Activated CD4-positive, alpha-beta memory T cell treated with anti-CD3 and anti-CD28 coated beads for 36 hours (primary cell): ENCODE results near the gene ARL2. TPM values are rescaled to one million over a fixed set of nuclear protein-coding genes. Genes with fewer than 3 reads are reported as not detected.
A peak's percentile ranks its signal among the peaks of the same experiment; 100 is the strongest.

Source experiments
- CTCF ChIA-PET: fragments of 350-600 bp; sonication (Branson Sonifier 250); formaldehyde crosslinking; loops from one replicate; lab custom pipeline; 2021; ENCODE audit warnings: antibody characterized with exemption, inconsistent platforms; lab: Charles Lee
- POLR2A ChIA-PET: fragments of 350-600 bp; sonication (Branson Sonifier 250); formaldehyde crosslinking; loops from one replicate; lab custom pipeline; 2021; ENCODE audit warnings: antibody characterized with exemption; lab: Charles Lee
- DNase-seq: peaks from one replicate; pipeline ENCODE4 v3.0.0-alpha.2; 2020
- H3K27ac Mint-ChIP-seq: one replicate; pipeline ENCODE4 v1.8.0; 2021; ENCODE audit warnings: mixed read lengths
- H3K27me3 Mint-ChIP-seq: one replicate; pipeline ENCODE4 v1.8.0; 2021; ENCODE audit warnings: mixed read lengths
- H3K36me3 Mint-ChIP-seq: one replicate; pipeline ENCODE4 v1.8.0; 2021; ENCODE audit warnings: mixed read lengths
- H3K4me1 Mint-ChIP-seq: one replicate; pipeline ENCODE4 v1.8.0; 2021; ENCODE audit warnings: low read depth, mixed read lengths
- H3K4me3 Mint-ChIP-seq: one replicate; pipeline ENCODE4 v1.8.0; 2021; ENCODE audit warnings: mild to moderate bottlenecking, mixed read lengths
- H3K9me3 Mint-ChIP-seq: one replicate; pipeline ENCODE4 v1.8.0; 2021; ENCODE audit warnings: mixed read lengths
- intact Hi-C: fragments of 100-400 bp; cut with micrococcal nuclease; formaldehyde crosslinking; loops from one replicate; pipeline ENCODE4 v1.15.1; 2023
- total RNA-seq, 2 experiments: library from RNA; stranded (reverse); gene quantifications; one replicate each; pipeline ENCODE4 v1.2.3, GENCODE V29; 2021

Gene ARL2
- total RNA-seq, 2 experiments from 2014 or later: 104 to 109 TPM

DNA sequence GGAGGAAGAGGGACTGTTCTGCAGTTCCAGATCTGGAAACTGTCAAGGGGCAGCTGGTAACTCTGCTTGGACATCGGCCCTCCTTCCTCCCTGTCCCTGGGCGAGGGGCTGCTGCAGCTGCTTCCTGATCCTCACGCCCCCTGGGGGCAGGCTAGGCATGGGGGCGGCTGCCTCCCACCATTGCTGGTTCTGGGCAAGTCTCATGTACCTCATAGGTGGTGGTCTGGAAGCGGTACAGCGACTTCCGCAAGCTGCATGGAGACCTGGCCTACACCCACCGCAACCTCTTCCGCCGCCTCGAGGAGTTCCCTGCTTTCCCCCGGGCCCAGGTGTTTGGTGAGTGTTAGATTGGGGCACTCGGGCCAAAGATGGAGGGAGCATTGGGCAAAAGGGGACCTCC, 18.3 kb downstream of the ARL2 start:
- intact Hi-C loops: no loop called here
- Mint-ChIP-seq H3K27me3 (no peaks in the 10 kb centered on the region), H3K4me1 (peaks cover 8% of the 10 kb centered on the region), H3K4me3 (no peak overlapping the region), H3K9me3 (no peaks in the 10 kb centered on the region), H3K36me3 (no peaks in the 10 kb centered on the region), H3K27ac (no peak overlapping the region)
- ChIA-PET CTCF (interaction anchor here (0.6 to 1.7 kb wide), 3 partner anchors 18 to 284 kb away, joined by 3 to 5 read pairs (median 3); partner anchors contain the start of gene ARL2), POLR2A (no interaction called here)
- no peak for DNase-seq

DNA sequence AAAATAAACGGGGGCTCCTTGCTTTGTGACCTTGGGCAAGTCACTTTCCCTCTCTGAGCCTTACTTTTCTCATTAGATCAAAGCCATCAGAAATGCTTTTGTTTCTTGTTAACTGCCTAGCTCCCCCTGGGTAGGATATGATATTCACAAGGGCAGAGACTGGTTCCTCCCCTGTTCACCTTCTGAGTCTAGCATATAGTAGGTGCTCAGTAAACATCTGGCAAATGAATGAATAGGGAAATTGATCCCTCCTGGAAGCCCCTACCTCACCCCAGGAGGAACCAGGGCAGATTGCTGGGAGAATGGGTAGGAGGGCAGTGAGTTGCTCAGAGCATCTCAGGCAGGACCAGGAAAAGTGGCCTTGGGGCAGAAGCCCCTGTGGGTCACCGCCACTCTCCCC, 20.5 kb downstream of the ARL2 start:
- no peak for DNase-seq
- ChIA-PET CTCF (no interaction called here), POLR2A (no interaction called here)
- Mint-ChIP-seq H3K4me3 (no peak overlapping the region), H3K36me3 (no peaks in the 10 kb centered on the region), H3K27me3 (no peaks in the 10 kb centered on the region), H3K9me3 (no peaks in the 10 kb centered on the region), H3K27ac (no peak overlapping the region), H3K4me1 (no peaks in the 10 kb centered on the region)
- intact Hi-C loops: no loop called here

DNA sequence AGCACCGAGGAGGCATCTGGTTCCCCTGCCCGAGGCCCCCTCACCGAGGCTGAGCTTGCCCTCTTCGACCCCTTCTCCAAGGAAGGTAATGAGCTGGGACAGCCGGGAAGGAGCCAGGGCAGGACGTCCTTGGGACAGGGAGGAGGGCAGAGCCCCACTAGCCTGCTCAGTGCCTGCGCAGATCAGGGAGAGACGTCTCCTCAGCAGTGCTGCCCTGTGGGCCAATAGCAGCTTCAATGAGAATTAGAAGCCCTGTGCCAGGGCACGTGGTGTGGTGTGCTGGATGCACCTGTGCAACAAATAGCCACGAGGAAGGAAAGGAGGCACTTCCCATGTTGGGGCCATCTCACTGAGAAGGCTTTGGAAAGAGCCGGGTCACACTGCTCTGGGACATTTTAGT, 21.6 kb downstream of the ARL2 start:
- no peak overlapping the region for H3K27ac Mint-ChIP-seq
- no peak overlapping the region for H3K4me3 Mint-ChIP-seq
- H3K4me1 Mint-ChIP-seq: peaks cover 1% of the 10 kb centered on the region
- CTCF ChIA-PET: no interaction called here
- intact Hi-C loops: no loop called here
- H3K36me3 Mint-ChIP-seq: no peaks in the 10 kb centered on the region
- POLR2A ChIA-PET: no interaction called here
- no peaks in the 10 kb centered on the region for H3K27me3 Mint-ChIP-seq
- DNase-seq: no peak
- H3K9me3 Mint-ChIP-seq: no peaks in the 10 kb centered on the region

DNA sequence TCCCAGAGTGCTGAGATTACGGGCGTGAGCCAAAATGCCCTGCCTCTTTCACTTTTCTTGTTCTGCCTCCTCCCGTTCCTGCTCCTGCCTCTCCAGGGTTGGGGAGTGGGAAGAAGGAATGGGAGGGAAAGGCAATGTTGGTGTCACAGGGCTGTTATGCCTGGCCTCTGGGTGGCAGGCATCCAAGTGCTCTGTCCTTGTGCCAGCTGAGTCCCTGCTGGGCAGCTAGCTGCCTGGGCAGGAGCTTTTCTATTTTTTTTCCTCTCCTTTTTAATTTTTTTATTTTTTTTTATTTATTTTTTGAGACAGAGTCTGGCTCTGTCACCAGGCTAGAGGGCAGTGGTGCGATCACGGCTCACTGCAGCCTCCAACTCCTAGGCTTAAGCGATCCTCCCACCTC, 23.0 kb downstream of the ARL2 start:
- no peak for DNase-seq
- ChIA-PET CTCF (interaction anchor here (0.6 to 0.7 kb wide), 2 partner anchors 9 to 12 kb away, joined by 3 to 6 read pairs; no protein-coding TSS in a partner anchor), POLR2A (no interaction called here)
- Mint-ChIP-seq H3K36me3 (no peaks in the 10 kb centered on the region), H3K4me1 (peaks cover 2% of the 10 kb centered on the region), H3K9me3 (no peaks in the 10 kb centered on the region), H3K27ac (no peak overlapping the region), H3K4me3 (no peak overlapping the region), H3K27me3 (no peaks in the 10 kb centered on the region)
- intact Hi-C loops: no loop called here

DNA sequence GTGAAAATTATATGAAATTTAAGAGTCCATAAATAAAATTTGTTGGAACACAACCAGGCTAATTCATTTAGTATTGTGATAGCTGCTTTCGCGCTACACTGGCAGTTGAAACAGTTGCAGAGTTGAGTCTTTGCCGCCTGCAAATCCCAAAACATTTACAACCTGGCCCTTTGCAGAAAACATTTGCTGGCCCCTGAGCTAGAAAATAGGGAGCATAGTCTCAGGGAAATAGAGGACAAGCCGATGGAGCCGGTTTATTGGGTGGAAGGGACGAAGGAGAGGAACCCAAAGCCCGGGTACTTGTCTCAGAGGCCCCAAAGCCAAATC, 26.5 kb downstream of the ARL2 start:
- Mint-ChIP-seq H3K36me3 (peaks cover 10% of the 10 kb centered on the region), H3K9me3 (no peaks in the 10 kb centered on the region), H3K27me3 (no peaks in the 10 kb centered on the region), H3K27ac (peak overlapping the region; percentile 97), H3K4me1 (peaks cover 7% of the 10 kb centered on the region), H3K4me3 (peak overlapping the region; percentile 87)
- intact Hi-C loops: loop anchor here (1.0 to 2.0 kb wide), 3 partner anchors 13 to 262 kb away; partner anchors contain the start of genes SF1 and SNX15
- ChIA-PET POLR2A (interaction anchor here (0.9 to 3.3 kb wide), 5 partner anchors 26 to 81 kb away, joined by 3 to 16 read pairs (median 3); partner anchors contain the start of genes ARL2, CDCA5, FAU and ZFPL1), CTCF (interaction anchor here (0.6 to 3.4 kb wide), 6 partner anchors 11 to 194 kb away, joined by 3 to 13 read pairs (median 3); partner anchors contain the start of gene ARL2)
- no peak for DNase-seq

DNA sequence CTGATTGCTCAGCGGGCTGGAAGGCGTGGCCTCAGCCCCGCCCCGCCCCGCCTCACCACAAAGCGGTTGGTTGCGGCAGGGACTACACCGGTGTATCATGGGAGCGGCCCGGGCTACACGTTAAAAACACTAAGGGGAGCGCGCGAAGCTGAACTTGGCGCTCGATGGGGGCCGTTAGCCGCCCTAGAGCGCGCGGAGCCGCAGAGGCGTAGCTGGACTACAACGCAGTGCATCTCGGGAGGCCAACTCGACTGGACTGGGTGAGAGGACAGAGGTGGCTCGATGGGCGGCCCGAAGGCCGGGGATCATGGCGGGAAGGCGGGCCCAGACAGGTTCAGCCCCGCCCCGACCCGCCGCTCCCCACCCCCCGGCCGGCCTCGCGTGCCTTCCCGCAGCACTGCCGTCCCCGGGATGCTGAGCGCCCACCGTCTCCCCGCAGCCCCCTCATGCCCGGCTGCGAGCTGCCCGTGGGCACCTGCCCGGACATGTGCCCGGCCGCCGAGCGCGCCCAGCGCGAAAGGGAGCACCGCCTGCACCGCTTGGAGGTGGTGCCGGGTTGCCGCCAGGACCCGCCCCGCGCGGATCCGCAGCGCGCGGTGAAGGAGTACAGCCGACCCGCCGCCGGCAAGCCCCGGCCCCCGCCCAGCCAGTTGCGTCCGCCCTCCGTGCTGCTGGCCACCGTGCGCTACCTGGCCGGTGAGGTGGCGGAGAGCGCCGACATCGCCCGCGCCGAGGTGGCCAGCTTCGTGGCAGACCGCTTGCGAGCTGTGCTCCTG, 27.1 kb downstream of the ARL2 start, which contains the start of gene SAC3D1:
SAC3D1 (plus strand) TSS at position 364 of the 776 bp plus-strand sequence; CDS start at position 447, 83 bp downstream.
- intact Hi-C loops: loop anchor here (1.0 to 2.0 kb wide), 4 partner anchors 14 to 262 kb away; partner anchors contain the start of genes CDCA5, SF1, SNX15 and ZFPL1
- H3K36me3 Mint-ChIP-seq: peaks cover 10% of the 10 kb centered on the region
- peak within 1 kb of the TSS; percentile 87 for H3K4me3 Mint-ChIP-seq
- H3K9me3 Mint-ChIP-seq: no peaks in the 10 kb centered on the region
- ChIA-PET CTCF (interaction anchor here (0.6 to 3.4 kb wide), 6 partner anchors 12 to 195 kb away, joined by 3 to 13 read pairs (median 3); partner anchors contain the start of gene ARL2), POLR2A (interaction anchor here (0.9 to 3.3 kb wide), 6 partner anchors 27 to 262 kb away, joined by 3 to 16 read pairs (median 4); partner anchors contain the start of genes ARL2, CDCA5, FAU and SF1)
- peak; percentile 94 for DNase-seq
- H3K4me1 Mint-ChIP-seq: peaks cover 7% of the 10 kb centered on the region
- no peaks in the 10 kb centered on the region for H3K27me3 Mint-ChIP-seq
- peak within 1 kb of the TSS; percentile 97 for H3K27ac Mint-ChIP-seq

DNA sequence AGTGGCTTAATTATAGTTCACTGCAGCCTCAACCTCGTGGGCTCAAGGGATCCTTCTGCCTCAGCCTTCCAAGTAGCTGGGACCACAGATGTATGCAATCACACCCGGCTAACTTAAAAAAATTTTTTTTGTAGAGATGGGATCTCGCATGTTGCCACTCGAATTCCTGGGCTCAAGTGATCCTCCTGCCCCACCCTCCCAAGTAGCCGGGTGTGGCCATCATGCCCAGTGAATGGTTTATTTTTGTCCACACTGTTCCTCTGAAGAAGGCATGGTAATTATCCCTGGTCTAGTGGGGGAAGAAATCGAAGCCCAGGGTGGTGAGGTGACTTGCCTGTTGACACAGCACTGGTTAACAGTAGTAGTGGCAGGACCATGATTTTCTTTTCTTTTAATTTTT, 28.9 kb downstream of the ARL2 start:
- intact Hi-C loops: no loop called here
- Mint-ChIP-seq H3K9me3 (no peaks in the 10 kb centered on the region), H3K4me3 (peak overlapping the region; percentile 86), H3K36me3 (peaks cover 10% of the 10 kb centered on the region), H3K27ac (no peak overlapping the region), H3K4me1 (peaks cover 18% of the 10 kb centered on the region), H3K27me3 (no peaks in the 10 kb centered on the region)
- ChIA-PET CTCF (interaction anchor here (0.6 to 3.4 kb wide), 2 partner anchors 29 to 1268 kb away, joined by 3 to 13 read pairs; partner anchors contain the start of gene ARL2), POLR2A (no interaction called here)
- DNase-seq: no peak

DNA sequence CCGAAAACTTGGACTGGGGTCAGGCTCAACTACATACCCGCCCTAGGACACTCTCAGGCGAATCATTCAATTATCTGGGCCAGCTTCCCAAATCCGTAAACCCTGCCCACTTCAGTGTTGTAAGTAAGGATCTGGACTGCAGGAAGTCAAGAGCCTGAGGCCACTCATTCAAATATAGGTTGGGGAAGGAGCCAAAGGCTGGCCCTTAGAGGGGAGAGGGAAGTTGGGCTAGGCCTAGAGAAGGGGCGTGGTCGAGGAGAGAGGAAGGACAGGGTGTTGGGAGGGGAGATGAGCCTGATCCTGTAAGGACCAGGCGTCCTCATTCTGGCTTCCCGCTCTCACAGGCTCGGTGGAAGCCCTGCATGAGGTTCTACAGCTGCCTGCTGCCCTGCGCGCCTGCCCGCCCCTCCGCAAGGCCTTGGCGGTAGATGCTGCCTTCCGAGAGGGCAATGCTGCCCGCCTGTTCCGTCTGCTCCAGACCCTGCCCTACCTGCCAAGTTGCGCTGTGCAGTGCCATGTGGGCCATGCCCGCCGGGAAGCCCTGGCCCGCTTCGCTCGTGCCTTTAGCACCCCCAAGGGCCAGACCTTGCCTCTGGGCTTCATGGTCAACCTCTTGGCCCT, 30.0 kb downstream of the ARL2 start:
- CTCF ChIA-PET: interaction anchor here (3.4 kb wide), 1 partner anchor 30 kb away, joined by 13 read pairs; the partner anchor contains the start of gene ARL2
- POLR2A ChIA-PET: no interaction called here
- DNase-seq: no peak
- no peaks in the 10 kb centered on the region for H3K27me3 Mint-ChIP-seq
- peaks cover 21% of the 10 kb centered on the region for H3K4me1 Mint-ChIP-seq
- H3K27ac Mint-ChIP-seq: no peak overlapping the region
- H3K9me3 Mint-ChIP-seq: no peaks in the 10 kb centered on the region
- peaks cover 10% of the 10 kb centered on the region for H3K36me3 Mint-ChIP-seq
- no peak overlapping the region for H3K4me3 Mint-ChIP-seq
- intact Hi-C loops: no loop called here

DNA sequence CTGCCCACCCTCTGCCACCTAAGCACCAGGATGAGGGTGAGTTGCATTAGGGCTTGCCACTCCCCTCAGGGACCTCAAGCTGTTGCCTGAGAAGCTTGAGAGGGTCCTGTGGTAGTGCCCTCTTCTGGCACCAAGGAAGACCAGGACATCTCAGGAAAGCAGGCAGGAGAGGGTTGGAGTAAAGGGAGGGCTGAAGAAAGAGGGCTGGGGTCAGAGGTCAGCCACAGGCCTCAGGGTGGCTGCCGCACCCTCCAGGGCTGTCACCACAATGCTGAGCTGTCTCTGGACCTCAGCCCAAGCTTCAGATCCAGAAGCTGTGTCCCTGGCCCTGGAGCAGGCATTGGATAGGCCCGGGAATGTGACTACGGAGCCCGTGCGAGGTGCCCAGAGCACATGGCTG, 31.1 kb downstream of the ARL2 start:
- peaks cover 10% of the 10 kb centered on the region for H3K36me3 Mint-ChIP-seq
- DNase-seq: no peak
- H3K27me3 Mint-ChIP-seq: no peaks in the 10 kb centered on the region
- ChIA-PET CTCF (interaction anchor here (1.0 kb wide), 1 partner anchor 31 kb away, joined by 5 read pairs; the partner anchor contains the start of gene ARL2), POLR2A (no interaction called here)
- H3K9me3 Mint-ChIP-seq: no peaks in the 10 kb centered on the region
- no peak overlapping the region for H3K4me3 Mint-ChIP-seq
- no peak overlapping the region for H3K27ac Mint-ChIP-seq
- peaks cover 21% of the 10 kb centered on the region for H3K4me1 Mint-ChIP-seq
- intact Hi-C loops: no loop called here

DNA sequence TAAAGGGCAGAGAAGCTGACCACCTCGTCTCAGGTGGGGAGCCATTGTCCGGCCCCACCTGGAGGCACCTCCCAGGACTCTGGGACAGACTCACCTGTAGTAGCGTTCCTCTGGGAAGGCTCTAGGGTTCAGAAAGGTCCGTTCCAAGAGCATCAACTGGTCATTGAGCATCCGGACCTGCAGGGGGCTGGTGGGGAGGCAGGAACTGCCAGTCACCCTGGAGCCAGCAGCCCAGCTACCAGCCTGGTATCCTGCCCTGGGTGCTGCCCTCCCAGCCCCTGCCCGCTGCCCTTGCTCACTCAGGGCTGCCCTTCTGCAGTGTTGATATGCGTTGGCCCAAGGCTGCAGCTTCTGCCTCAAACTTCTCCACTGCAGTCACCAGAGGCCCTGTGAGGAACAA, 31.8 kb downstream of the ARL2 start:
- CTCF ChIA-PET: interaction anchor here (1.0 kb wide), 1 partner anchor 31 kb away, joined by 5 read pairs; the partner anchor contains the start of gene ARL2

DNA sequence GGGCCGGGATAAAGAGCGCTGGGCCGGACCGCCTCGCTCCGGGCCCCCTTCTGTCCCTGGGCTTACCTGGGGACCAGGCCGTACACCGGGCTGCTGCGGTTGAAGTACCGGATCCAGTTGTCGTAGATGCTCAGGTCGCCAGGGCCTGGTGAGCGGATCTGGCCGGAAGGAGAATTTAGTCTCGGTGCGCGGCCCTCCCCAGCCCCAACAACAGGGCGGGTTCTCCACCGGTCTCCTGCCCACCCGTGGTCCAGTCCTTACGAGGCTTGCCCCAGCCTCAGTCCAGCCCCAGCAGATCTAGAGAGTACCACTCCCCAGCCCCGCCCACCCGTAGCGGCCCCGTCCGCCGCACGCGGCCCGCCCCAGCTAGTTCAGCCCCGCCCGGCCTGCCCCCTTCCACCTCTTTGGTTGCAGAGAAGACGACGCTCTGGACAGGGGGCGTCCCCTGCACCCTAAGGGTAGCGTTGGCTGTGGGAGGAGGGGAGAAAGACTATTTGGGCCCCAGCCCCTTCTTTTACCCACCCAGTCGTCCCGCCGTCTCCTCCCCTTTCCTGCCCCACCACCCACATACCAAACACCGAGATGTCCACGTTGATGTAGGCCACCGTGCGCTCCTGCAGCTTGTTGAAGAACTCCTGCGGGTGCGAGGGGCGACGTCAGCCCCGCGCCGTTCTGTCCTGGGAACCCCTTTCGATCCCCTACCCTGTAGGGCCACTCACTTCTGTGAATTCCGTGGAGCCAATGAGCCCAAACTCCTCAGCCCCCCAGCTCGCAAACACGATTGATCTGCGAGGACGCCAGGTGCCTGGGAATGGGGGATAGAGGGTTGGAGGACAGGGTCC, 33.8 kb downstream of the ARL2 start:
- Mint-ChIP-seq H3K27me3 (no peaks in the 10 kb centered on the region), H3K9me3 (no peaks in the 10 kb centered on the region), H3K36me3 (peaks cover 10% of the 10 kb centered on the region), H3K4me3 (peak overlapping the region; percentile 77), H3K4me1 (peaks cover 15% of the 10 kb centered on the region), H3K27ac (peak overlapping the region; percentile 65)
- POLR2A ChIA-PET: no interaction called here
- peak; percentile 40 for DNase-seq
- CTCF ChIA-PET: interaction anchor here (0.5 to 2.7 kb wide), 3 partner anchors 34 to 315 kb away, joined by 3 to 9 read pairs (median 3); partner anchors contain the start of gene ARL2
- intact Hi-C loops: no loop called here

More for the DNA sequence above, 31.8 kb downstream of the ARL2 start:
- H3K4me3 Mint-ChIP-seq: no peak overlapping the region
- POLR2A ChIA-PET: no interaction called here
- H3K27ac Mint-ChIP-seq: no peak overlapping the region
- no peaks in the 10 kb centered on the region for H3K9me3 Mint-ChIP-seq
- H3K36me3 Mint-ChIP-seq: peaks cover 10% of the 10 kb centered on the region
- intact Hi-C loops: no loop called here
- H3K4me1 Mint-ChIP-seq: peaks cover 20% of the 10 kb centered on the region
- no peaks in the 10 kb centered on the region for H3K27me3 Mint-ChIP-seq
- no peak for DNase-seq
